Naive thymus-derived CD8-positive, alpha-beta T cell (primary cell): ENCODE data around the gene INSRR. TPM values are rescaled to one million over a fixed set of nuclear protein-coding genes. Genes with fewer than 3 reads are reported as not detected.
A peak's percentile ranks its signal among the peaks of the same experiment; 100 is the strongest.

Experiments used
- ATAC-seq, 2 donors: fragments of 150-1000 bp; cut with Tn5 transposase in 1 of 2; sonication (Bioruptor Pico), chemical (Tn5 transposase) in 1 of 2; 1 replicate in 1 of 2; 2 replicates in 1 of 2; pipeline ENCODE4 v1.10.0; 2021; ENCODE audit warnings: mild to moderate bottlenecking in 2 of 2, moderate library complexity in 2 of 2
- POLR2A ChIA-PET: fragments of 350-600 bp; sonication (Branson Sonifier 250); formaldehyde crosslinking; loops from one replicate; lab custom pipeline; 2021; ENCODE audit warnings: antibody characterized with exemption; lab: Charles Lee
- DNase-seq, 10 donors: peaks; one replicate each; pipeline versions ENCODE4 v3.0.0 to v3.0.0-alpha.2; 2020 to 2022
- H3K27ac Mint-ChIP-seq, 10 donors: one replicate each; pipeline ENCODE4 v1.8.0; 2020 to 2022; ENCODE audit warnings: mild to moderate bottlenecking in 10 of 10, mixed read lengths in 10 of 10, moderate library complexity in 4 of 10, inconsistent platforms in 1 of 10
- H3K27me3 Mint-ChIP-seq, 5 donors: one replicate each; pipeline ENCODE4 v1.8.0; 2021 to 2022; ENCODE audit warnings: mixed read lengths in 5 of 5
- H3K36me3 Mint-ChIP-seq, 3 donors: one replicate each; pipeline ENCODE4 v1.8.0; 2020 to 2022; ENCODE audit warnings: mixed read lengths in 3 of 3, mild to moderate bottlenecking in 2 of 3, inconsistent platforms in 1 of 3
- H3K4me1 Mint-ChIP-seq, 4 donors: one replicate each; pipeline ENCODE4 v1.8.0; 2021 to 2022; ENCODE audit warnings: mixed read lengths in 4 of 4
- H3K4me3 Mint-ChIP-seq, 10 donors: one replicate each; pipeline ENCODE4 v1.8.0; 2020 to 2022; ENCODE audit warnings: mild to moderate bottlenecking in 10 of 10, mixed read lengths in 10 of 10, moderate library complexity in 6 of 10, inconsistent platforms in 1 of 10
- H3K9me3 Mint-ChIP-seq, 9 donors: one replicate each; pipeline ENCODE4 v1.8.0; 2020 to 2022; ENCODE audit warnings: mixed read lengths in 9 of 9, mild to moderate bottlenecking in 3 of 9, inconsistent platforms in 1 of 9, moderate library complexity in 1 of 9
- polyA plus RNA-seq, 3 donors: library from polyadenylated mRNA; unstranded; fragments of 300-500 nt; fragmentation: Illumina TruSeq; gene quantifications; one replicate each; pipeline ENCODE4 v1.2.3, GENCODE V29; 2021
- total RNA-seq, 8 experiments: library from RNA in 2 of 8; stranded (reverse) in 2 of 8; gene quantifications; one replicate each; pipeline ENCODE4 v1.2.3 and lab custom pipeline; 2021 to 2026

The INSRR gene
- total and polyA plus RNA-seq, 5 experiments from 2014 or later = not detected

DNA sequence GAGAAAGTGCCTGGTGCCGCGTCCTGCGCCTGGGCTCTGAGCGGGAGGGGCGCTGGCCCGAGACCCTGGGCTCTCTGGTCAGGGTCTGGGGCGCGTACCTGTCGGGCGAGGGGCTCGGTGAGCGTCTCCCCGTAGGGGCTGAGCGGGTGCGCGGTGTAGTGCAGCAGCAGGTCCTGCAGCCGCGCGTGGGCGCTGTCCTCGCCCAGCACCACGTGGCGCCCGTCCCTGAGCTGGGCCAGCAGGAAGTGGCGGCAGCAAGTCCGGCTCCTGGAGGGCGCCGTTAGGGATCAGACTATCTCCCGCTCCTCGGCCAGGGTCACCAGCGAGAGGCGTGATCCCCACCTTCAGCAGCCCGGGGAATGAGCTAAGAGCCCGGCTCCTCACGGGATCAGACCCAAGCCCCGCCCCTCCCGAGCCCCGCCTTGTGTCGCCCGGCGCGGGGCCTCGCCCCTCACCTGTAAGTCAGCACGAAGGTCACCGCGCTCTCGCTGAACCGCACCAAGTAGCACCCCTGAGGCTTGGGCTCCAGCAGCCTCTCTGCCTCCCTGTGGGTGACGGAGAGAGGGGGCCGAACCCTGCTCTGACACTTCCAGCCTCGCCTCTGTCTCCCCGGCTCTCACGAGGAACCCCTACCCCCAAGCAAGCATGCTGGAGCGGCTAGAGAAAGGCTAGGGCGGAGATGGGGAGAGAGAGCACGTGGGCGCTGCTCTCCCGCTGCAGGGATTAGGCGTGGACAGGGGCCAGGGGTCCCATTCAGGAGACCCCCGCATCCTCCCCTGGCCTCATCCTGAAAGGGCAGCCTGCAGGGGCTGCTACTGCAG lies 45.0 kb downstream of the INSRR start:
- Mint-ChIP-seq H3K4me3 (peak overlapping the region; percentile 79 to 94 (median 90)), H3K36me3 (peaks cover 0 to 32% (median 8%) of the 10 kb centered on the region in 3 donors), H3K4me1 (peaks cover 46 to 68% (median 65%) of the 10 kb centered on the region in 4 donors), H3K27ac (peak overlapping the region; percentile 95 to 100 (median 98)), H3K27me3 (peaks cover 0 to 5% (median 0%) of the 10 kb centered on the region in 5 donors), H3K9me3 (no peaks in the 10 kb centered on the region)
- POLR2A ChIA-PET = interaction anchor here (1.7 kb wide), 1 partner anchor 35 kb away, joined by 5 read pairs; no protein-coding TSS in a partner anchor
- ATAC-seq (peak; percentile 35 to 54), DNase-seq (peak; percentile 25 to 86 (median 74))

DNA sequence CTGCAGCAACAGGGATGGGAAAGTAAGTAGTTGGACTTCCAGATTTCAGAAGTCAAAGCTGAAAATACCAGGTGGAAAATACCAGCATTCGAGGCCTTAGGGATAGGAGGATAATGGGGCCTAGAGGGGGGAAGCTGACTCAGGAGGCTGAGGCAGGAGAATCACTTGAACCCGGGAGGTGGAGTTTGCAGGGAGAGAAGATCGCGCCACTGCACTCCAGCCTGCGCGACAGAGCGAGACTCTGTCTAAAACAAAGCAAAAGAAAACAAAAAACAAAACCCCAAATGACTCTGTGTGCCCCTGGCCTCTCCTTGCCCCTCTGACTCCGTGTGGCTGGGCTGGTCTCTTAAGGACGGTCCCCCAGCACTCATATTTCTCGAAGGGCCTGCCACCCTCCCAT lies 45.6 kb downstream of the INSRR start:
- Mint-ChIP-seq H3K4me3 (peak overlapping the region; percentile 79 to 94 (median 90)), H3K4me1 (peaks cover 49 to 74% (median 68%) of the 10 kb centered on the region in 4 donors), H3K27ac (peak overlapping the region; percentile 58 to 100 (median 98)), H3K9me3 (no peaks in the 10 kb centered on the region), H3K36me3 (peaks cover 0 to 36% (median 8%) of the 10 kb centered on the region in 3 donors), H3K27me3 (peaks cover 0 to 5% (median 0%) of the 10 kb centered on the region in 5 donors)
- DNase-seq (no peak), ATAC-seq (no peak)
- POLR2A ChIA-PET = interaction anchor here (1.1 to 1.7 kb wide), 2 partner anchors 15 to 35 kb away, joined by 3 to 5 read pairs; no protein-coding TSS in a partner anchor

DNA sequence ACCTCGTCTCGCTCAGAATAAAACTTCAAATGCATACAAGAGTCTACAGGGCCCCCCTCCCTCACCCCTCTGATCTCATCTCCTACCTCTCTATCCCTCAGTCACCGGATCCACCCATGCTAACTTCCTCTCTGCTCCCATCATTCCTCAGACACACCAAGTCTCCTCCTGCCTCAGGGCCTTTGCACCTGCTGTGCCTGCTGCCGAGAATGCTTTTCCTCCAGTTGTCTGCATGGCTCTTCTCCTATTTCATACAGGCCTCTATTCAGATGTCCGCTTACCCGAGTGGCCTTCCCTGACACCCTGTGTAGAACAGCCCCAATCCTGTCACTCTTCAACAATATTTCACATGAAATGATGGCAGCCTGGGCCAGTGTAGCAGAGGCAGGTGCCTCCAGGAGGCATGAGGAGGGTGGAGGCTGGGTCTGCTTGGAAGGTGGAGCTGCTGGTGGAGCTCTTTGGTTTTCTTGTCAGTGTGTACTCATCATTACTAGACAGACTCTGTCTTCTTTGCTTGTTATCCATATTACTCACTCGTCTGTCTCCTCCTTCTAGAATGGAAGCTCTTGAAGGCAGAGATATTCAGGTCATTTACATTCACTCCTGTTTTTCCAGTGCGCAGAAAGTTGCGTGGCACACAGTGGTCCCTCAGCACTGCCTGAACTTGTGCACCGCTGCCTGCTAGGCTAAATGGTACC lies 46.5 kb downstream of the INSRR start:
- H3K4me3 Mint-ChIP-seq = peak overlapping the region; percentile 20 to 93 (median 62)
- peaks cover 56 to 83% (median 73%) of the 10 kb centered on the region in 4 donors for H3K4me1 Mint-ChIP-seq
- POLR2A ChIA-PET = interaction anchor here (1.1 to 1.7 kb wide), 3 partner anchors 14 to 44 kb away, joined by 3 to 5 read pairs (median 3); no protein-coding TSS in a partner anchor
- DNase-seq = no peak
- H3K36me3 Mint-ChIP-seq = peaks cover 0 to 44% (median 8%) of the 10 kb centered on the region in 3 donors
- H3K9me3 Mint-ChIP-seq = no peaks in the 10 kb centered on the region
- no peak for ATAC-seq
- peaks cover 0 to 5% (median 0%) of the 10 kb centered on the region in 5 donors for H3K27me3 Mint-ChIP-seq
- H3K27ac Mint-ChIP-seq = peak overlapping the region; percentile 46 to 100 (median 98)

DNA sequence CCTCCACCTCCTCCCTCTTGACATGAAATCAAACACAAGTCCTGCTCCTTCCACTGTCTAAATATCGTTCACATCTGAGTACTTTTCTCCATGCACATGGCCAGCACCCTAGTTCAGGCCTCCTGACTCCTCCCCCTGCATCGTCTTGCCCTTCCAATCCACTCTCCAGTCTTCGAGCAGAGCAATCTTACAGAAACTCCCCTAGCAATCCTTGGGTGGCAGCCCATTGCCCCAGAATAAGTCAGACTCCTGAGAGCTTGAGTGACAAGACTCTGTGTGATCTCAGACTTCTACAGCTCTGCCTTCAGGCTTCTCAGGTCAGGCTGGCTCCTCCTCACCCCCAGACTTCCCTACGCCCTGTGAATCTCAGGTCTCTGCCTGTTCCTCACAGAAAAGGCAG lies 47.7 kb downstream of the INSRR start:
- Mint-ChIP-seq H3K4me3 (peak overlapping the region in 5 of 10 donors; percentile 14 to 92 (median 24)), H3K27ac (peak overlapping the region in 9 of 10 donors; percentile 26 to 100 (median 76)), H3K9me3 (no peaks in the 10 kb centered on the region), H3K27me3 (no peaks in the 10 kb centered on the region), H3K36me3 (peaks cover 0 to 55% (median 11%) of the 10 kb centered on the region in 3 donors), H3K4me1 (peaks cover 51 to 75% (median 67%) of the 10 kb centered on the region in 4 donors)
- DNase-seq (no peak), ATAC-seq (no peak)
- POLR2A ChIA-PET = interaction anchor here (1.6 kb wide), 1 partner anchor 43 kb away, joined by 3 read pairs; no protein-coding TSS in a partner anchor

GRCh38 chr1:156809711-156810366 lies 49.1 kb downstream of the INSRR start:
- Mint-ChIP-seq H3K27ac (peak overlapping the region in 5 of 10 donors; percentile 41 to 80 (median 60)), H3K4me1 (peaks cover 43 to 62% (median 56%) of the 10 kb centered on the region in 4 donors), H3K9me3 (no peaks in the 10 kb centered on the region), H3K36me3 (peaks cover 0 to 59% (median 11%) of the 10 kb centered on the region in 3 donors), H3K27me3 (no peaks in the 10 kb centered on the region), H3K4me3 (no peak overlapping the region)
- DNase-seq (no peak), ATAC-seq (no peak)
- POLR2A ChIA-PET = no interaction called here

DNA sequence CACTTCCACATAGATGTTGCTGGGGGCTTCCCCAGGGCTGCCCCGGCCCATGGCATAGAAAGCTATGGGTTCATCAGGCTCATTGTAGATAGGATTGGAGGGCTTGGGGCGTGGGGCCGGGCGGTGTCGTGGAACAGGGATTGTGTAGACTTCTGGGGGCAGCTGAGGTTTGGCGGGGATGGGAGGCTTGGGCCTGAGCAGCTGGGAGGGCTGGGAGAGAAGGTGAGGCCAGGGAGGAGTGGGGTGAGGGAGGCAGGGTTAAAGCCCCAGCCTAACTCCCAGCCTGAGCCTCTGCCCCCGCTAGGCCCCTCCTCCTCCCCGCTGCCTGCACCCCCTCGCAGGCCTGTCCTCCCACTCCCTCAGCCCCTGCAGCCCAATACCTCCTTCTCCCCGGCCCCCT lies 49.6 kb downstream of the INSRR start:
- POLR2A ChIA-PET = no interaction called here
- H3K36me3 Mint-ChIP-seq = peaks cover 0 to 57% (median 11%) of the 10 kb centered on the region in 3 donors
- no peak for ATAC-seq
- H3K9me3 Mint-ChIP-seq = no peaks in the 10 kb centered on the region
- no peak for DNase-seq
- no peaks in the 10 kb centered on the region for H3K27me3 Mint-ChIP-seq
- H3K4me1 Mint-ChIP-seq = peaks cover 38 to 57% (median 53%) of the 10 kb centered on the region in 4 donors
- peak overlapping the region in 3 of 10 donors; percentile 78 to 79 (median 79) for H3K27ac Mint-ChIP-seq
- H3K4me3 Mint-ChIP-seq = no peak overlapping the region

DNA sequence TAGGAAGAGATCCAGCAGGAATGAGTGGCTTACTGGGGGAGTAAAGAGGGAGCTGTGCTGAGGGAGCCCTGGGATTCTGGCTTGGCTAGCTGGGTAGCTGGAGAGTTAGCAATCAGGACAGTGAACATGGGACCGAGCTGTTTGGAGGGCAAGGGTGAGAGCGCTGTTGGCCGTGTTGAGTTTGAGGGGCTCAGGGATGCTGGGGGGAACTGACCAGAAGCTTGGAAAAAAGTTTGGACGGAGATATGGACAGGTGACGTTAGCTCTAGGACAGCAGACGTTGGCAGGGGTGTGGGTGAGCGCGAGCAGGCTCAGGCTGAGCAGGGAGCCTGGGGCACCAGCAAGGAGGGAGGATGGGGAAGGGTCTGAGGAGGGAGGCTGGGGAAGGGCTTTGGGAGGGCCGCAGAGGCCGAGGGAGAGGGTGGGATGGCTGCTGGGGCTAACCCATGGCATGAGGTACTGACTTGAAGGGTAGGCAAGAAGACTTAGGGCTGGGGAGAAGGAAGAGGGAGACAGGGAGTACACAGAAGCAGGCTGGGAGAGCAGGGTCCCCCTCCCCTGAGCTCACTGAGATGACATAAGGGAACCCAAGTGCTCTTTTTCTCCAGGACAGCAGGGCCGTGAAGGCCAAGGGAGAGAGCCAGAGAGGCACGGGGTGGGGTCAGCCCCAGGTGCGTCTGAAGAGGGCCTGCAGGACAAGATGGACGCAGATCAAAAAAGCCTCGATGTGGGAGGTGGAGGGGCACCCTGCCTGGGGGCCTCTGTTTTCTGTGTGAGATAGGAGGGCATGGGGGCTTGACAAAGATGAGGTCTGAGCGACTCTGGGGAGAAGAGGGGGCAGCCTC lies 50.5 kb downstream of the INSRR start:
- peaks cover 0 to 57% (median 11%) of the 10 kb centered on the region in 3 donors for H3K36me3 Mint-ChIP-seq
- DNase-seq (no peak), ATAC-seq (no peak)
- peak overlapping the region in 3 of 10 donors; percentile 10 to 50 (median 37) for H3K4me3 Mint-ChIP-seq
- POLR2A ChIA-PET = no interaction called here
- peaks cover 34 to 51% (median 48%) of the 10 kb centered on the region in 4 donors for H3K4me1 Mint-ChIP-seq
- H3K9me3 Mint-ChIP-seq = no peaks in the 10 kb centered on the region
- peak overlapping the region; percentile 30 to 88 (median 76) for H3K27ac Mint-ChIP-seq
- no peaks in the 10 kb centered on the region for H3K27me3 Mint-ChIP-seq

DNA sequence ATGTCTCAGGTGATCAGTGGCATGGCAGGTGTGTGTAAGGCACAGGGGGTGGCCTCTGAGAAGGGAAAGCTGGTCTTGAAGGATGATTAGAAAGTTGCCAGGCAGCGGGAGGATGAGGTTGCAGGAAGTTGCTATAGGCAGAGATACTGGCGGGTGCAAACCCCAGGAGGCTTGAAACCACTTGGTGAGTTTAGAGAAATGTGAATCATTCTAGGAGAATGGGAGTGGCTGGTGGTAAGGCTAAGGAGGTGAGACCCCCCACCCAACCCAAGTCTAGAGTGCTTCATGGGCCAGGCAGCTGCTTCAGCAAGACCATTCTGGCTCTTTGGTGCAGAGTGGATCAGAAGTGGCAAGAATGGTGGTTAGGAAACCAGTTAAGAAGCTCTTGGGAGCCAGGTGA lies 51.3 kb downstream of the INSRR start:
- Mint-ChIP-seq H3K36me3 (peaks cover 0 to 53% (median 11%) of the 10 kb centered on the region in 3 donors), H3K27me3 (no peaks in the 10 kb centered on the region), H3K9me3 (no peaks in the 10 kb centered on the region), H3K4me3 (peak overlapping the region in 3 of 10 donors; percentile 37 to 50 (median 43)), H3K27ac (peak overlapping the region; percentile 15 to 88 (median 74)), H3K4me1 (peaks cover 33 to 44% (median 41%) of the 10 kb centered on the region in 4 donors)
- DNase-seq = no peak
- POLR2A ChIA-PET = interaction anchor here (1.1 kb wide), 1 partner anchor 10 kb away, joined by 3 read pairs; no protein-coding TSS in a partner anchor
- peak in 1 of 2 donors; percentile 36 for ATAC-seq

DNA sequence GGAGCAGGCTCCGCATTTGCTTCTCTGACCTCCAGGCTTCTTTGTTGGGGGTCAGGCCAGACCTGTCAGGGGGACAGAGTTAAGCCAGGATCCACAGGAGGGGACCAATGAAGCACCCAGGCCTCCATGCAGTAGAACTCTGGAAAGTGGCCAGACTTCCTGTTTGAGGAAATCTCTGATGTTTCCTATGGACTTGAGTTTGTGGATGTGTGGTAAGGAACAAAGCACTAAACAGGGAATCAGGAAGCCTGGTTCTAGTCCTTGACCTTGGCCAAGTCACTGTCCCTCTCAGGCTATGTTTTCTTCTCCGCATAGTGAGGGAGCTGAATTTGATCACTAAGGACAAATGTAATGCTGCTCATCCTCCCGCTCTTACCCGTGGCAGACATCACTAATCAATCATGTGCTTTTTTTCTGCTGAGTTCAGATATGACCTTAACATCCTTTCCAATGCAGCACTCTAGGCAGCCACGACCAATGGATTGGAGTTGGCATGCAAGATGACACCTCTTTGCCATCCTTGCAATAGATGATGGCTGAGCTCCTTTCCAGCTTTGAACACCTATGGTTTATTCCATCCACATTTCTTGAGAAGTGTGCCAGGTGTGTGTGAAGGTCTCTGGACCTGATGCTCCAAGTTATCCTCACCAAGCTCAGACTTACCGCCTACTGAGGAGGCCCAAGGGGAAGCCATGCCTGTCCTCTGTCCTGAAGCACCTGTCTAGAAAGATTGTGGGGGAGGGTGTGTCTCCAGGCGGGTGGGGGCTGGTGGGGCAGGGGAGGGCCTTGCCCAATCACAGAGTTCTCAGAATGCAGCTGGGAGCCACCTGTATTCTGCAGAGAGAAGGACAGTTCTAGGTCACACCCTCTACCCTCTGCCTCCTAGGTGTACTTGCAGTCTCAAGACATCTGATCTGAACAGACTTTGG lies 52.1 kb downstream of the INSRR start:
- Mint-ChIP-seq H3K27me3 (no peaks in the 10 kb centered on the region), H3K9me3 (no peaks in the 10 kb centered on the region), H3K4me3 (no peak overlapping the region), H3K4me1 (peaks cover 25 to 42% (median 34%) of the 10 kb centered on the region in 4 donors), H3K36me3 (peaks cover 0 to 44% (median 5%) of the 10 kb centered on the region in 3 donors), H3K27ac (peak overlapping the region; percentile 30 to 88 (median 76))
- POLR2A ChIA-PET = interaction anchor here (1.1 kb wide), 1 partner anchor 10 kb away, joined by 3 read pairs; no protein-coding TSS in a partner anchor
- ATAC-seq = peak; percentile 8 to 10
- DNase-seq = no peak

DNA sequence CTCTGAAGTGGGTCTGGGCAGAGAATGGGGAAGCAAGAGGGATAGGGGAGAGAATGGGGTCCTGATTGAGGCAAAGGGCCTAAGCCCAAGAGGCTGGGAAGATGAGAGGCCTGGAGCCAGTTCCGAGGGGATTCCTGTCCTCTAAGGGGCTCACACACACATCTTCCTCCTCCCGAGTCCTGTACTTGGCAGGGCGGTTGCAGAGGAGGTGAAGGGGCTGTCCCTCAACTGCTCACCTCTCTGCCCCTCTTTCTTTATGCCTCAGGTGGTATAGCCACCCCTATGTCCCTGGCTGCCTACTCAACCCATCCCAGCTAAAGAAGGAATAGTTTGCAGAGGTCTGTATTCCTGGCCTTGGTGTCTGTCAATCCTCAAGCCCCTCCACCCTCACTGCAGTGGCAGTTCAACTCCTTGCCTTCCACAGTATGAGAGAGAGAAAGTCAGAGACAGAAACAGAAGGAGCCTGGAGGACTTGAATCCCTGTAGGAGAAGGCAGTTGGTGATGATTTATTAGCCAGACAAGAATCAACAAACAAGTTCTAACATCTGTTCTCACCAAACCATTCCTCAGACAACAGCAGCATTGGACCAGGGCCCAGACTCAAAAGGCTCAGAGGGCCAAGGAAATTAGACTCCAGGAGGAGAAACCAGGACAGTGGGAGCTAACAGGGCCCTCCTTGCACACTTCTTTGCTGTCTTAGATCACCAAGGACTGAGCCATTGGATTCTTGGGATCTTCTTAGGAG lies 53.0 kb downstream of the INSRR start:
- H3K27me3 Mint-ChIP-seq = no peaks in the 10 kb centered on the region
- peak overlapping the region; percentile 18 to 88 (median 74) for H3K27ac Mint-ChIP-seq
- no peak for ATAC-seq
- no peak overlapping the region for H3K4me3 Mint-ChIP-seq
- peaks cover 17 to 42% (median 29%) of the 10 kb centered on the region in 4 donors for H3K4me1 Mint-ChIP-seq
- peaks cover 0 to 42% (median 5%) of the 10 kb centered on the region in 3 donors for H3K36me3 Mint-ChIP-seq
- no peak for DNase-seq
- H3K9me3 Mint-ChIP-seq = no peaks in the 10 kb centered on the region
- POLR2A ChIA-PET = interaction anchor here (0.6 to 0.9 kb wide), 2 partner anchors 15 to 65 kb away, joined by 3 read pairs; partner anchors contain the start of gene MRPL24
